Measurements from ENCODE around the gene PSMD4. TPM values are rescaled to one million over a fixed set of nuclear protein-coding genes. Genes with fewer than 3 reads are reported as not detected.
A peak's percentile ranks its signal among the peaks of the same experiment; 100 is the strongest.

PSMD4 gene
- total and polyA plus RNA-seq, 2 of the 8 experiments (the other 6 are each of a cell fraction or from before 2014, with no cell fraction given): 216 to 284 TPM

DNA sequence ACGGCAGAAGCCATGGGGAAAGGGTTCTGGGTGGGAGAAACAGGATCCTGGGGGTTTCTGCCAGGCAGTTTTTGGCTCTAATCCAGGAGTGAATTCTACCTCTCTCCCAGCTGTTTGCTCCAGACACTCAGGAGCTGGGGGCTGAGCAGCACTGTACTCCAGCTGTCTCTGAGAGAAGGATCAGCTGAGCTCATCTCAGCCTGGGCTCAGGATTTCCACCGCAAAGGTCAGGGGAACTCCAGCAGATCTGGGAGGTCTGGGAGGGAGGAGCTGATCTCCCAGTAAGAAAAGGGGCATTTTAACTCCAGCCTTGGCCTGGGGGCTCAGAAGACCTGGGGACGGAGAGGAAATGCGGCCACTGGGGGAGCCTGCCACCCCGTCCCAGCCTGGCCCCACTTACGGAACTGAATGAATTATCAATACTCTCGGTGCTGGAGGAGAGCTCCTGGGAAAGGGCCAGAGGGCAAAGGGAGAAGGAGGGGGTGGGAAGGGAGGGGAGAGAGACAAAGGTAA lies 55.3 kb downstream of the PSMD4 start:
- DNase-seq (ENCODE audit: low read depth in 1 of 2, low spot score in 2 of 2) (no peak), FAIRE-seq (no peak)
- Histone ChIP-seq H3K79me1 (ENCODE audit: low read depth, low read length) (no peaks in the 10 kb centered on the region), H3K36me3 (ENCODE audit: control insufficient read depth in 2 of 4, insufficient read depth in 4 of 4, low read length in 3 of 4) (peaks cover 10 to 47% (median 34%) of the 10 kb centered on the region in 4 experiments; a peak in 7 of 8 replicates), H2BK5ac (ENCODE audit: low read depth, low read length) (no peak overlapping the region), H3K56ac (replicated peaks; ENCODE audit: insufficient read length, low read depth, low read length) (no peak overlapping the region), H3K9ac (replicated peaks in 1 of 4; ENCODE audit: extremely low read depth in 1 of 4, low read depth in 3 of 4, low read length in 3 of 4) (no peak overlapping the region; a peak in 1 of 7 replicates), H3K4me3 (ENCODE audit: extremely low read depth in 1 of 4, insufficient read depth in 2 of 4, low read depth in 3 of 4, low read length in 4 of 4) (no peak overlapping the region), H2BK20ac (ENCODE audit: low read length) (no peak overlapping the region), H2AFZ (ENCODE audit: low read length) (no peak overlapping the region), H3K14ac (ENCODE audit: insufficient read length) (no peak overlapping the region), H3K79me2 (ENCODE audit: control insufficient read depth in 1 of 2, insufficient read depth in 2 of 2, low read length in 2 of 2) (no peaks in the 10 kb centered on the region), H4K91ac (replicated peaks; ENCODE audit: insufficient read length, low read length) (no peak overlapping the region), H3K18ac (ENCODE audit: extremely low read depth, low read length) (no peak overlapping the region), H2BK15ac (ENCODE audit: low read length) (no peak overlapping the region), H4K20me1 (replicated peaks in 1 of 2; ENCODE audit: control insufficient read depth in 1 of 2, insufficient read depth in 2 of 2, low read length in 2 of 2) (no peaks in the 10 kb centered on the region), H2BK12ac (ENCODE audit: low read depth, low read length) (no peak overlapping the region), H2BK120ac (replicated peaks; ENCODE audit: low read depth, low read length) (no peak overlapping the region), H4K5ac (ENCODE audit: insufficient read length, low read depth, low read length) (no peak overlapping the region), H3K9me3 (ENCODE audit: insufficient read depth in 2 of 2, low read depth in 1 of 2, low read length in 1 of 2) (no peaks in the 10 kb centered on the region), H3K23ac (ENCODE audit: insufficient read length) (no peak overlapping the region), H3K4me1 (replicated peaks in 1 of 4; ENCODE audit: control insufficient read depth in 3 of 4, insufficient read depth in 4 of 4, low read length in 3 of 4) (0 out of 7 replicates have a peak, but pooled peaks cover 0 to 3% (median 0%) of the 10 kb centered on the region in 4 experiments), H3K27ac (ENCODE audit: low read depth, low read length) (no peak overlapping the region), H3K4ac (replicated peaks; ENCODE audit: insufficient read length, low read depth, low read length) (no peak overlapping the region), H3K4me2 (ENCODE audit: insufficient read depth in 1 of 2, low read depth in 2 of 2, low read length in 2 of 2) (no peak overlapping the region), H3K23me2 (ENCODE audit: low read depth, low read length) (no peaks in the 10 kb centered on the region), H3K27me3 (replicated peaks in 1 of 4; ENCODE audit: control insufficient read depth in 3 of 4, extremely low read depth in 1 of 4, insufficient read depth in 3 of 4, low read length in 3 of 4) (no peaks in the 10 kb centered on the region), H2AK5ac (ENCODE audit: low read depth, low read length) (no peak overlapping the region), H4K8ac (ENCODE audit: extremely low read depth, insufficient read depth, low read length) (no peak overlapping the region)
- ChIA-PET POLR2A (ENCODE audit: partially characterized antibody) (interaction anchor here (0.8 to 3.9 kb wide), 14 partner anchors 9 to 89 kb away, joined by 3 to 18 read pairs (median 6); partner anchors contain the start of genes PI4KB, PSMB4 and ZNF687), CTCF (ENCODE audit: partially characterized antibody) (interaction anchor here (0.5 to 11.6 kb wide), 16 partner anchors 7 to 179 kb away, joined by 3 to 129 read pairs (median 3); no protein-coding TSS in a partner anchor)
- no peak for TF ChIP-seq EZH2 (IDR thresholded peaks at IDR 0.05; ENCODE audit: low read depth, low read length, severe bottlenecking)
- TF ChIP-seq, protein P1, sequence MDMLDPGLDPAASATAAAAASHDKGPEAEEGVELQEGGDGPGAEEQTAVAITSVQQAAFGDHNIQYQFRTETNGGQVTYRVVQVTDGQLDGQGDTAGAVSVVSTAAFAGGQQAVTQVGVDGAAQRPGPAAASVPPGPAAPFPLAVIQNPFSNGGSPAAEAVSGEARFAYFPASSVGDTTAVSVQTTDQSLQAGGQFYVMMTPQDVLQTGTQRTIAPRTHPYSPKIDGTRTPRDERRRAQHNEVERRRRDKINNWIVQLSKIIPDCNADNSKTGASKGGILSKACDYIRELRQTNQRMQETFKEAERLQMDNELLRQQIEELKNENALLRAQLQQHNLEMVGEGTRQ (IDR thresholded peaks at IDR 0.05; ENCODE audit: low read length): no peak
- TF ChIP-seq, protein P2, sequence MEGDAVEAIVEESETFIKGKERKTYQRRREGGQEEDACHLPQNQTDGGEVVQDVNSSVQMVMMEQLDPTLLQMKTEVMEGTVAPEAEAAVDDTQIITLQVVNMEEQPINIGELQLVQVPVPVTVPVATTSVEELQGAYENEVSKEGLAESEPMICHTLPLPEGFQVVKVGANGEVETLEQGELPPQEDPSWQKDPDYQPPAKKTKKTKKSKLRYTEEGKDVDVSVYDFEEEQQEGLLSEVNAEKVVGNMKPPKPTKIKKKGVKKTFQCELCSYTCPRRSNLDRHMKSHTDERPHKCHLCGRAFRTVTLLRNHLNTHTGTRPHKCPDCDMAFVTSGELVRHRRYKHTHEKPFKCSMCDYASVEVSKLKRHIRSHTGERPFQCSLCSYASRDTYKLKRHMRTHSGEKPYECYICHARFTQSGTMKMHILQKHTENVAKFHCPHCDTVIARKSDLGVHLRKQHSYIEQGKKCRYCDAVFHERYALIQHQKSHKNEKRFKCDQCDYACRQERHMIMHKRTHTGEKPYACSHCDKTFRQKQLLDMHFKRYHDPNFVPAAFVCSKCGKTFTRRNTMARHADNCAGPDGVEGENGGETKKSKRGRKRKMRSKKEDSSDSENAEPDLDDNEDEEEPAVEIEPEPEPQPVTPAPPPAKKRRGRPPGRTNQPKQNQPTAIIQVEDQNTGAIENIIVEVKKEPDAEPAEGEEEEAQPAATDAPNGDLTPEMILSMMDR (IDR thresholded peaks at IDR 0.05; ENCODE audit: control extremely low read depth in 1 of 3, insufficient read depth in 1 of 3, low read depth in 1 of 3, low read length in 3 of 3): peak in 1 of 3 experiments; percentile 20; a peak in 1 of 4 replicates
- no peak for TF ChIP-seq POLR2A (IDR thresholded peaks at IDR 0.05; ENCODE audit: control extremely low read depth in 1 of 2, low read depth in 2 of 2, low read length in 2 of 2)
- no peak for TF ChIP-seq CBX8 (IDR thresholded peaks at IDR 0.05; ENCODE audit: borderline replicate concordance, low read depth, low read length)
- TF ChIP-seq SIN3A (conservative IDR thresholded peaks at IDR 0.05 in 1 of 2, IDR thresholded peaks at IDR 0.05 in 1 of 2; ENCODE audit: low read depth in 1 of 2, low read length in 2 of 2): no peak
- 78% methylated on average over 6 of the region's 7 CpGs; no CpG with 5 or more reads in 1 of the 2 experiments for WGBS, 2 experiments (ENCODE audit: extremely low coverage in 1 of 2, insufficient coverage in 1 of 2, insufficient read length in 1 of 2, insufficient replicate concordance in 2 of 2, low coverage in 1 of 2, low lambda C conversion rate in 2 of 2, missing lambda C conversion rate in 1 of 2)

Data from H1 (cell line).